Loucy (cell line): ENCODE results near the gene HSP90AB1.
A peak's percentile ranks its signal among the peaks of the same experiment; 100 is the strongest.

Experiments
- H2AFZ ChIP-seq: fragments of 200-600 bp; sonication (generic); 2 replicates; pipeline ENCODE4 v1.6.0; 2016; ENCODE audit warnings: antibody characterized with exemption, mild to moderate bottlenecking, low read length, moderate library complexity
- H3F3A ChIP-seq: fragments of 200-600 bp; 2 replicates; pipeline ENCODE4 v1.6.0; 2016; ENCODE audit warnings: antibody characterized with exemption, low read depth, mild to moderate bottlenecking
- H3K27me3 ChIP-seq: fragments of 200-600 bp; sonication (generic); 2 replicates; pipeline ENCODE4 v1.6.1; 2014; ENCODE audit warnings: low read length, mild to moderate bottlenecking; ENCODE audit not compliant: insufficient read depth, poor library complexity, severe bottlenecking
- H3K36me3 ChIP-seq: fragments of 200-600 bp; sonication (generic); 2 replicates; pipeline ENCODE4 v1.6.1; 2016; ENCODE audit warnings: low read length; ENCODE audit not compliant: insufficient read depth
- H3K4me1 ChIP-seq: fragments of 200-600 bp; sonication (generic); 2 replicates; pipeline ENCODE4 v1.5.1; 2014; ENCODE audit warnings: low read length, mild to moderate bottlenecking; ENCODE audit not compliant: insufficient read depth, poor library complexity, severe bottlenecking
- H3K4me2 ChIP-seq: fragments of 200-600 bp; sonication (generic); 2 replicates; pipeline ENCODE4 v1.6.0; 2014; ENCODE audit warnings: antibody characterized with exemption, low read length, low read depth, mild to moderate bottlenecking; ENCODE audit not compliant: poor library complexity, severe bottlenecking
- H3K4me3 ChIP-seq: fragments of 200-600 bp; sonication (generic); 2 replicates; pipeline ENCODE4 v1.5.1; 2014; ENCODE audit warnings: low read length, mild to moderate bottlenecking, mixed read lengths; ENCODE audit not compliant: poor library complexity, severe bottlenecking
- H3K79me2 ChIP-seq: fragments of 200-600 bp; sonication (generic); 2 replicates; pipeline ENCODE4 v1.6.1; 2014; ENCODE audit warnings: low read length; ENCODE audit not compliant: insufficient read depth
- H3K9ac ChIP-seq: fragments of 200-600 bp; sonication (generic); 2 replicates; pipeline ENCODE4 v1.6.0; 2014; ENCODE audit warnings: mild to moderate bottlenecking, low read depth, low read length, moderate library complexity; ENCODE audit not compliant: poor library complexity, severe bottlenecking
- H3K9me2 ChIP-seq: fragments of 200-600 bp; sonication (generic); replicated peaks from 2 replicates; pipeline ENCODE4 v1.6.1; 2016; ENCODE audit warnings: low read depth, low read length, mixed read lengths
- H3K9me3 ChIP-seq: fragments of 200-600 bp; sonication (generic); 2 replicates; pipeline ENCODE4 v1.6.1; 2014; ENCODE audit warnings: mild to moderate bottlenecking, antibody characterized with exemption, low read length, low read depth; ENCODE audit not compliant: insufficient read depth
- H4K20me1 ChIP-seq: fragments of 200-600 bp; sonication (generic); 2 replicates; pipeline ENCODE4 v1.6.0; 2014; ENCODE audit warnings: antibody characterized with exemption, low read length, mild to moderate bottlenecking; ENCODE audit not compliant: insufficient read depth, poor library complexity, severe bottlenecking
- CTCF ChIP-seq: fragments of 200-600 bp; sonication (generic); conservative IDR thresholded peaks from 2 replicates; pipeline ENCODE4 v1.5.1; 2014; ENCODE audit warnings: mild to moderate bottlenecking, antibody characterized with exemption, low read length
- EZH2phosphoT487 ChIP-seq: fragments of 200-600 bp; IDR thresholded peaks from 2 replicates; pipeline ENCODE4 v1.6.1; 2018; ENCODE audit warnings: antibody characterized with exemption, mild to moderate bottlenecking, moderate library complexity, borderline replicate concordance

The HSP90AB1 gene

GRCh38 chr6:44201200-44201599, 45.7 kb upstream of the HSP90AB1 start:
- peak overlapping the region; percentile 19 for H3K9ac ChIP-seq
- H3K4me2 ChIP-seq = peak overlapping the region; percentile 20
- no peaks in the 10 kb centered on the region for H3F3A ChIP-seq
- no peak for TF ChIP-seq EZH2phosphoT487
- TF ChIP-seq CTCF = no peak
- no peaks in the 10 kb centered on the region for H3K79me2 ChIP-seq
- no peaks in the 10 kb centered on the region for H3K9me3 ChIP-seq
- no peaks in the 10 kb centered on the region for H3K9me2 ChIP-seq
- H3K4me3 ChIP-seq = no peak overlapping the region
- no peaks in the 10 kb centered on the region for H3K36me3 ChIP-seq
- H3K4me1 ChIP-seq = peaks cover 26% of the 10 kb centered on the region
- no peaks in the 10 kb centered on the region for H4K20me1 ChIP-seq
- H2AFZ ChIP-seq = peak overlapping the region; percentile 59; the same call in 1 of the 2 replicates
- no peaks in the 10 kb centered on the region for H3K27me3 ChIP-seq

GRCh38 chr6:44201638-44202303, 45.1 kb upstream of the HSP90AB1 start:
- no peaks in the 10 kb centered on the region for H4K20me1 ChIP-seq
- no peak overlapping the region for H3K9ac ChIP-seq
- TF ChIP-seq EZH2phosphoT487 = no peak
- TF ChIP-seq CTCF = no peak
- H3F3A ChIP-seq = no peaks in the 10 kb centered on the region
- no peaks in the 10 kb centered on the region for H3K79me2 ChIP-seq
- H3K27me3 ChIP-seq = no peaks in the 10 kb centered on the region
- no peaks in the 10 kb centered on the region for H3K9me2 ChIP-seq
- H3K4me2 ChIP-seq = no peak overlapping the region
- peaks cover 26% of the 10 kb centered on the region for H3K4me1 ChIP-seq
- H3K36me3 ChIP-seq = no peaks in the 10 kb centered on the region
- no peaks in the 10 kb centered on the region for H3K9me3 ChIP-seq
- no peak overlapping the region for H3K4me3 ChIP-seq
- H2AFZ ChIP-seq = peak overlapping the region; percentile 59; the same call in 1 of the 2 replicates

- H3K79me2 ChIP-seq = no peaks in the 10 kb centered on the region
- H4K20me1 ChIP-seq = no peaks in the 10 kb centered on the region
- H3F3A ChIP-seq = no peaks in the 10 kb centered on the region
- H2AFZ ChIP-seq = no peak overlapping the region
- H3K4me1 ChIP-seq = peaks cover 26% of the 10 kb centered on the region
- no peaks in the 10 kb centered on the region for H3K27me3 ChIP-seq
- H3K9ac ChIP-seq = no peak overlapping the region
- no peaks in the 10 kb centered on the region for H3K9me2 ChIP-seq
- no peak overlapping the region for H3K4me3 ChIP-seq
- no peaks in the 10 kb centered on the region for H3K9me3 ChIP-seq
- H3K4me2 ChIP-seq = no peak overlapping the region
- no peaks in the 10 kb centered on the region for H3K36me3 ChIP-seq
- TF ChIP-seq EZH2phosphoT487 = no peak
- no peak for TF ChIP-seq CTCF
Measured at GRCh38 chr6:44202332-44202971, 44.4 kb upstream of the HSP90AB1 start.
